GM12878 (cell line): ENCODE measurements around the gene NPBWR2. TPM values are rescaled to one million over a fixed set of nuclear protein-coding genes. Genes with fewer than 3 reads are reported as not detected.

Source experiments
- ATAC-seq: fragments of 200-7000 bp; cut with Tn5 transposase; 3 replicates; pipeline ENCODE4 v1.9.1; 2020; ENCODE audit warnings: mild to moderate bottlenecking, moderate library complexity
- BruUV-seq: library from RNA; stranded (reverse); fragments of 400-500 nt; replicated peaks from 2 replicates; lab custom pipeline; 2021; lab: Mats Ljungman, UMichigan
- CTCF ChIA-PET: fragments of 300-600 bp; sonication (Branson Sonifier 250); formaldehyde crosslinking; extraction: SDS; loops from one replicate; lab custom pipeline; 2021; ENCODE audit warnings: inconsistent platforms; lab: Yijun Ruan, JAX
- POLR2A ChIA-PET: fragments of 350-600 bp; formaldehyde crosslinking; extraction: SDS; loops from one replicate; lab custom pipeline; 2021; ENCODE audit warnings: inconsistent platforms; lab: Charles Lee
- RAD21 ChIA-PET: fragments of 300-600 bp; sonication (Branson Sonifier 250); formaldehyde crosslinking; loops from one replicate; lab custom pipeline; 2023; ENCODE audit warnings: antibody characterized with exemption; ENCODE audit not compliant: unreplicated experiment; lab: Charles Lee
- SMC1A ChIA-PET: fragments of 300-600 bp; sonication (Branson Sonifier 250); formaldehyde crosslinking; loops from one replicate; lab custom pipeline; 2023; ENCODE audit not compliant: unreplicated experiment, uncharacterized antibody; lab: Charles Lee
- DNase-seq: peaks from one replicate; pipeline ENCODE4 v3.0.0-alpha.2; 2011; ENCODE audit warnings: low read depth, low spot score
- FAIRE-seq: peaks from 3 replicates; lab custom pipeline; 2011; peaks lifted over from hg19 to GRCh38; lab: Jason Lieb, UNC
- H2AFZ ChIP-seq: 2 replicates; pipeline ENCODE4 v1.6.0; 2011; ENCODE audit warnings: low read depth, low read length, control low read depth; ENCODE audit not compliant: control insufficient read depth
- H3K27ac ChIP-seq: 2 replicates; pipeline ENCODE4 v1.5.1; 2011; ENCODE audit warnings: control low read depth; ENCODE audit not compliant: control insufficient read depth, insufficient read depth
- H3K27me3 ChIP-seq, 2 experiments: replicated peaks in 1 of 2; 2 replicates each; pipeline versions ENCODE4 v1.6.0 to v1.6.1; 2011; ENCODE audit warnings: low read length in 1 of 2; ENCODE audit not compliant: control insufficient read depth in 2 of 2, insufficient read depth in 2 of 2
- H3K36me3 ChIP-seq, 2 experiments: 2 replicates each; pipeline ENCODE4 v1.5.1; 2011; ENCODE audit warnings: low read length in 1 of 2; ENCODE audit not compliant: control insufficient read depth in 2 of 2, insufficient read depth in 2 of 2
- H3K4me1 ChIP-seq: 2 replicates; pipeline ENCODE4 v1.6.1; 2011; ENCODE audit warnings: mild to moderate bottlenecking, low read length, moderate library complexity, mixed read lengths; ENCODE audit not compliant: control insufficient read depth, insufficient read depth
- H3K4me2 ChIP-seq: 2 replicates; pipeline ENCODE4 v1.6.0; 2011; ENCODE audit warnings: control low read depth; ENCODE audit not compliant: control insufficient read depth, insufficient read depth
- H3K4me3 ChIP-seq: fragments of 200-600 bp; sonication (generic); 2 replicates; pipeline ENCODE4 v1.5.1; 2016
- H3K79me2 ChIP-seq: 2 replicates; pipeline ENCODE4 v1.6.0; 2011; ENCODE audit warnings: low read length; ENCODE audit not compliant: control insufficient read depth, insufficient read depth
- H3K9ac ChIP-seq: 2 replicates; pipeline ENCODE4 v1.8.0; 2011; ENCODE audit warnings: low read length, control low read depth, mixed read lengths; ENCODE audit not compliant: control insufficient read depth, insufficient read depth
- H3K9me3 ChIP-seq: replicated peaks from 3 replicates; pipeline ENCODE4 v1.5.1; 2011; ENCODE audit warnings: mild to moderate bottlenecking, low read length; ENCODE audit not compliant: control insufficient read depth, insufficient read depth
- H4K20me1 ChIP-seq: 2 replicates; pipeline ENCODE4 v1.6.0; 2011; ENCODE audit not compliant: control insufficient read depth, insufficient read depth
- HCFC1 ChIP-seq: fragments of 150-350 bp; IDR thresholded peaks from 2 replicates; pipeline ENCODE4 v1.6.1; 2014; ENCODE audit warnings: low read length
- WGBS: methylation state at CpG from one replicate; pipeline ENCODE4 v1.1.6; 2016; ENCODE audit warnings: low lambda C conversion rate; ENCODE audit not compliant: insufficient replicate concordance, insufficient coverage; ENCODE audit errors: missing lambda C conversion rate; 5-methylcytosine and 5-hydroxymethylcytosine counted together
- in situ Hi-C: fragments of 300-500 bp; cut with MboI; formaldehyde crosslinking; loops from 9 replicates; pipeline ENCODE4 v1.14.3; 2018; ENCODE audit warnings: mixed read lengths
- intact Hi-C: fragments of 100-400 bp; cut with micrococcal nuclease; formaldehyde crosslinking; loops from one replicate; pipeline ENCODE4 v1.14.2; 2022; ENCODE audit not compliant: unreplicated experiment
- polyA plus RNA-seq, 11 experiments: library from polyadenylated mRNA; depleted of rRNA in 4 of 11; unstranded in 6 of 11; stranded (reverse) in 5 of 11; fragments of >200 nt; fragmentation: Nextera tagmentation in 4 of 11; fragmentation: Illumina TruSeq in 1 of 11; extraction: Ambion mirVana in 4 of 11; extraction: Trizol in 1 of 11; gene quantifications; 1 replicate in 1 of 11; 2 replicates in 10 of 11; pipeline versions ENCODE4 v1.2.1 to v1.2.3, GENCODE V29; 2011 to 2016; ENCODE audit warnings: inconsistent platforms in 2 of 11, missing spikeins in 2 of 11, low read depth in 1 of 11
- total RNA-seq, 4 experiments: library from RNA; depleted of rRNA in 3 of 4; stranded (reverse); fragments of >200 nt in 3 of 4; fragmentation: Illumina TruSeq in 1 of 4; extraction: Trizol in 1 of 4; gene quantifications; 2 replicates each; pipeline versions ENCODE4 v1.2.1 to v1.2.3, GENCODE V29; 2013 to 2021
- TF ChIP-seq, protein P1 (sequence below): fragments of 450-650 bp; formaldehyde crosslinking; IDR thresholded peaks from 2 replicates; pipeline ENCODE4 v1.5.0; 2022; ENCODE audit warnings: mild to moderate bottlenecking, missing genetic modification characterization

NPBWR2 gene
- total and polyA plus RNA-seq, 10 of the 15 experiments (the other 5 are each of a cell fraction or from before 2014, with no cell fraction given), result not detected

DNA sequence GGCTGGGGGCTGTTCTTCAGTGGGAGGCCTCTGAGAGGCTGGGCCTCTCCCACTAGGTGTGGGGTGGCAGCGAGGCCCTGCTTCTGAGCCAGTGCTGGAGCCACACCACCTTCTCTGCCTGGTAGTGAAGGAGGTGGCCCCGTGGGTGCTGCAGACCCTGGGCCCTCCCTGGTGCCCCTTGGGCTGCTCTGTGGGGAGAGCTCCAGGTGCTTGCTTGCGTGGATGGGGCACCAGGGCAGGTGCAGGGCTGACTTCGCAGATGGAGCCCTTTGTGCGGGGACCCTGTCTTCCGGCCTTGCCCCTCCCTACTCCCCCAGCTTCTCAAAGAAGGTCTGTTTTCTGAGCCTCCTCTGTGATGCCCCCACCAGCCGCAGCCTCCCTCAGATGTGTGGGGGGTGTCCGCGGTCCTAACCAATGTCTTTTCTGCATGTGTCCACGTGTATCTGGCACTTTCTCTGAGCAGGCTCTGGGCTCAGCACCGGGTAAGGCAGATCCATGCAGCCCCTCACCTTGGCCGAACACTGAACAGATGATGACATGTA lies 39.6 kb upstream of the NPBWR2 start (continued):
- TF ChIP-seq, protein P1, sequence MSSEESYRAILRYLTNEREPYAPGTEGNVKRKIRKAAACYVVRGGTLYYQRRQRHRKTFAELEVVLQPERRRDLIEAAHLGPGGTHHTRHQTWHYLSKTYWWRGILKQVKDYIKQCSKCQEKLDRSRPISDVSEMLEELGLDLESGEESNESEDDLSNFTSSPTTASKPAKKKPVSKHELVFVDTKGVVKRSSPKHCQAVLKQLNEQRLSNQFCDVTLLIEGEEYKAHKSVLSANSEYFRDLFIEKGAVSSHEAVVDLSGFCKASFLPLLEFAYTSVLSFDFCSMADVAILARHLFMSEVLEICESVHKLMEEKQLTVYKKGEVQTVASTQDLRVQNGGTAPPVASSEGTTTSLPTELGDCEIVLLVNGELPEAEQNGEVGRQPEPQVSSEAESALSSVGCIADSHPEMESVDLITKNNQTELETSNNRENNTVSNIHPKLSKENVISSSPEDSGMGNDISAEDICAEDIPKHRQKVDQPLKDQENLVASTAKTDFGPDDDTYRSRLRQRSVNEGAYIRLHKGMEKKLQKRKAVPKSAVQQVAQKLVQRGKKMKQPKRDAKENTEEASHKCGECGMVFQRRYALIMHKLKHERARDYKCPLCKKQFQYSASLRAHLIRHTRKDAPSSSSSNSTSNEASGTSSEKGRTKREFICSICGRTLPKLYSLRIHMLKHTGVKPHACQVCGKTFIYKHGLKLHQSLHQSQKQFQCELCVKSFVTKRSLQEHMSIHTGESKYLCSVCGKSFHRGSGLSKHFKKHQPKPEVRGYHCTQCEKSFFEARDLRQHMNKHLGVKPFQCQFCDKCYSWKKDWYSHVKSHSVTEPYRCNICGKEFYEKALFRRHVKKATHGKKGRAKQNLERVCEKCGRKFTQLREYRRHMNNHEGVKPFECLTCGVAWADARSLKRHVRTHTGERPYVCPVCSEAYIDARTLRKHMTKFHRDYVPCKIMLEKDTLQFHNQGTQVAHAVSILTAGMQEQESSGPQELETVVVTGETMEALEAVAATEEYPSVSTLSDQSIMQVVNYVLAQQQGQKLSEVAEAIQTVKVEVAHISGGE (CRISPR knock-in tag), result no peak

DNA sequence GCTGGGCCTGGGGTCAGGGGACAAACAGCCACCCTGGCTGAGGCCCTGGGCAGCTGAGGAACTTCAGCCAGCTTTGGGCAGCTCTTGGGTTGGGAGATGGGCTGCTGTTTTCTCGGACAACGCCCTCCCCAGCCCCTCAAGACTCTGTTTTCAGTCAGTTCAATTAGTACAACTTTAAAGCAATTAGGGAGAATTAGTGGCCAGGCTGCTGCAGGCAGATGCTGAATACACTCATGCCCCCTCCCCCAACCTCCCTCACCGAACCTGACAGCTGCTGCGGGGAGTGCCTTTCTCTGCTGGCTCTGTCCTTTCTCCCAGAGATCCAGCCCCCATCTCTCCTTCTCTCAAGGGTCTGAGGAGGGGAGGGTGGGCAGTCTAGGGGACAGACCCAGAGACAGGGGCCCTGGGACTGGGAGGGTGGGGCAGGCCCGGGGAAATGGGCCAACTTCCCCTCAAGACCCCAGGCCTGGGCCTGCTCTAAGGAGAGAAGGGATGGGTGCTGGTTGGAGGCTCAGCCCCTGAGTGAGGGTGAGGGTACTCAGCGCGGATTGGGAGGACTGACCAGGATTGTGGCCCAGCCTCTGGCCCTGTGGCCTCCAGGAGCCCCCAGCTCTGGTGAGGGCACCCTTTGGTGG lies 39.1 kb upstream of the NPBWR2 start:
- Histone ChIP-seq H4K20me1 (no peaks in the 10 kb centered on the region), H3K4me1 (no peaks in the 10 kb centered on the region), H3K27me3 (no peaks in the 10 kb centered on the region), H2AFZ (no peak overlapping the region), H3K9ac (no peak overlapping the region), H3K79me2 (no peaks in the 10 kb centered on the region), H3K27ac (no peak overlapping the region), H3K4me3 (no peak overlapping the region), H3K9me3 (peaks cover 5% of the 10 kb centered on the region; the same call in 2 of the 3 replicates), H3K36me3 (no peaks in the 10 kb centered on the region), H3K4me2 (no peak overlapping the region)
- in situ Hi-C loops, result no loop called here
- ChIA-PET RAD21 (no interaction called here), SMC1A (no interaction called here), POLR2A (no interaction called here), CTCF (no interaction called here)
- TF ChIP-seq HCFC1, result no peak
- FAIRE-seq, result no peak
- ATAC-seq, result no peak
- no TSS peak for BruUV-seq
- intact Hi-C loops, result no loop called here
- no peak for DNase-seq
- WGBS, result 57% methylated on average over 6 of the region's 7 CpGs
